Colon (tissue), 2 donors: ENCODE data around the gene GYS2.
"Not testable (repeated sequence)": the region's sequence is repeated elsewhere in the genome, so short reads cannot be mapped to it uniquely, and the experiment has no call there.

Experiments used
- FAIRE-seq: peaks from 2 replicates; lab custom pipeline; 2012; peaks lifted over from hg19 to GRCh38; lab: Jason Lieb, UNC
- donor health status: control.
- donor health status: control.

Gene GYS2

GRCh38 chr12:21600196-21600595 is 4.5 kb downstream of the GYS2 start:
- no peak for FAIRE-seq

DNA sequence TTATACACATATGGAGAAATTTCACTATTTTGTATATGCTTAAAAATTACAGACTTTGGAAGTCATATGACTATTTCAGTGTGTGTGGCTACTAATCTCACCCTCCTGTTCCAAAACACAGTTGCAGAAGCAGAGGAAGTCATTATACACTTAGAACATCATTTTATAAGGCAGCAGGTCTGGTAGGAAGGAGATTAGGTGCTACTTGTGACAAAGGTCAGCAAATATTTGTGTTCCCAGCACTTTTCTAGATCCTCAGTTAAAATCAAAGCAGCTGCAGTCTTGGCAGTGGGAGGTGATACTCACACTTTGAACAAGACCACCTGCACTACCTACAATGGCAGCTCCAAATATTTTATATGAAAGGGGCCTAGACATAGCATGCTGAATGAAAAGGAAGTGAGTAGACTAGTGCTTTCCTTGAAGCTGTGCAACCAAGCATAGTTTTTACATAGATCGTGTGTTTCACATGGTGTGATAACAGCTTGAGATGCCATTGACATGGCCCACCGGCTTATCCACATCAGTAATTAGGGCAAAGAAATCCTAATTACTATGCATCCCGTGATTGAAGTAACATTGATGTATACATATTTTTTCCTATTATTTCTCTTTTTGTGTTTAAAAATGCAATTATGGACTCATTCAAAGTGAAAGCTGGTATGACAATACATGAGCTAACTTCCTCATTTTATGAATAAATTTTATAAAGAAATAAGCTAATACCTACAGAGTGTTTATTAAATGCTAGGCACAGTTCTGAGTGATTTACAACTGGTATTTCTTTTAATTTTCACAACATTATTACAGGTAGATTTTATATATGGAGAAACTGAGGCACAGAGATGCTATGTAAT is 5.3 kb downstream of the GYS2 start:
- FAIRE-seq, result no peak

GRCh38 chr12:21598651-21599050 is 6.0 kb downstream of the GYS2 start:
- no peak for FAIRE-seq

- not testable (repeated sequence) for FAIRE-seq
Measured at GRCh38 chr12:21595356-21595755, 9.3 kb downstream of the GYS2 start.

DNA sequence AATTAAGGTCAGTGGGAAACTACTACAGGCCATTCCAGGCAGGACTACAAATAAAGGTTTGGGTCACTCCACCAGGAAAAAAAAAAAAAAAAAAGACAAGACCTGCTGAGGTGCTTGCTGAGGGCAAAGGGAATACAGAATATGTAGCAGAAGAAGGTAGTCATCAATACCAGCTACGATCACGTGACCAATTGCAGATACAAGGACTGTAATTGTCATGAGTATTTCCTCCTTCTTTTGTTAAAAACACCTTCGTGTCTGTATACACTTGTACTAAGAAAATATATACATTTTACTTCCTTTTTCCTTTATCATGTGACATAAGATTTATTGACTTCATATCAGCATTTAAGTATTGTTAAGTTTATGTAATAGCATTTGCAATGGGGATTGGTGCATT is 19.2 kb downstream of the GYS2 start:
- no peak for FAIRE-seq

DNA sequence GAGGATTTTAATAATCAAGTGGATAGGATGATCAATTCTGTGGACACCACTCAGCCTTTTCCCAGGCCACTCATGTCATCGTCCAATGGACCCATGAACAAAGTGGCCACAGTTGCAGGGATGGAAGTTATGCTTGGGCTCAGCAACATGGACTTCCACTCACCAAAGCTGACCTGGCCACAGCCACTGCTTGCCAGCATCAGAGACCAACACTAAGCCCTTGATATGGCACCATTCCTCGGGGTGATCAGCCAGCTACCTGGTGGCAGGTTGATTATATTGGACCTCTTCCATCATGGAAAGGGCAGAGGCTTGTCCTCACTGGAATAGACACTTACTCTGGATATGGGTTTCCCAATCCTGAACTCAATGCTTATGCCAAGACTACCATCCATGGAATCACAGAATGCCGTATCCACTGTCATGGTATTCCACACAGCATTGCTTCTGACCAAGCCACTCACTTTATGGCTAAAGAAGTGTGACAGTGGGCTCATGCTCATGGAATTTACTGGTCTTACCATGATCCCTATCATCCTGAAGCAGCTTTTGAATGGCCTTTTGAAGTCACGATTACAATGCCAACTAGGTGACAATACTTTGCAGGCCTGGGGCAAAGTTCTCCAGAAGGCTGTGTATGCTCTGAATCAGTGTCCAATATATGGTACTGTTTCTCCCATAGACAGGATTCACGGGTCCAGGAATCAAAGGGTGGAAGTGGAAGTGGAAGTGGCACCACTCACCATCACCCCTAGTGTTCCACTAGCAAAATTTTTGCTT is 20.1 kb downstream of the GYS2 start:
- not testable (repeated sequence) for FAIRE-seq

GRCh38 chr12:21583587-21583986 is 21.1 kb downstream of the GYS2 start:
- no peak for FAIRE-seq

GRCh38 chr12:21580748-21581516 is 23.7 kb downstream of the GYS2 start:
- FAIRE-seq, result no peak

- FAIRE-seq, result no peak
Measured at GRCh38 chr12:21577516-21577915, 27.1 kb downstream of the GYS2 start.

DNA sequence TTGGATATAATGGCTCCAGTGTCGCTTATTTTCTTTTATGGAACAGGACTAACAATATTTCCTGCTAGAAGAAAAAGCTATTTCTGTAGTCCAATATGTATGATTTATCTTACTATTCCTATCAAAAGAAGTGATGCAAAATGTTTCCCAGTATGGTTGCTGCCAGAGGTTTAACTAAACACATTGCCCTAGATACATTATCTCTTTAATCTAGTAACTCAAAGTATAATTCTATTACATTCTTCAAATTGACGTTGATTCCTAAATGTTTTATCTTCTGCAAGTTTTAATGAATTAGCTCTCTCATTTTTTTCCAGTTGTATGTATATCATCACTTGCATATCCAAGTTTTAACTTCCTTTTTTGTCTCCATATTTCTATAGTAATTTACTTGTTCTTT is 28.2 kb downstream of the GYS2 start:
- no peak for FAIRE-seq

- FAIRE-seq, result no peak
Measured at GRCh38 chr12:21573733-21574358, 30.8 kb downstream of the GYS2 start.

DNA sequence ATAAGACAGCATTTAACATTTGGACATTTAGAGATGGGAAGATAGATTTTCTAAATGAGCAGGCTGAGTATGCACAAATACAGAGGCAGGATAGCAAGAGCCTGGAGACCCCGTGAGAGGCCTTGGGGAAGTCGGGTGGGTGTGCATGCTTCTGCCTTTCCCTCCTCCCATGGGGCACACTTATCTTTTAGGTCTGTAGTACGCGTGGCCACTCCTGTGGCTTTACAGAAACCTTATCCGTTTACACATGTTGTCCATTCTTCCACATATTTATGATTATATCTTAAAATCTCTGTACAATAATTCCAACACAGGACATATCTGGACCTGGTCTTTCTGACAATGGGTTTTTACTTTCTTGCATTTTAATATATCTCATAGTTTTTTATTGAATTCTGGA is 33.6 kb downstream of the GYS2 start:
- FAIRE-seq, result no peak

GRCh38 chr12:21568115-21568514 is 36.5 kb downstream of the GYS2 start:
- FAIRE-seq, result no peak

GRCh38 chr12:21566907-21567394 is 37.7 kb downstream of the GYS2 start:
- no peak for FAIRE-seq

DNA sequence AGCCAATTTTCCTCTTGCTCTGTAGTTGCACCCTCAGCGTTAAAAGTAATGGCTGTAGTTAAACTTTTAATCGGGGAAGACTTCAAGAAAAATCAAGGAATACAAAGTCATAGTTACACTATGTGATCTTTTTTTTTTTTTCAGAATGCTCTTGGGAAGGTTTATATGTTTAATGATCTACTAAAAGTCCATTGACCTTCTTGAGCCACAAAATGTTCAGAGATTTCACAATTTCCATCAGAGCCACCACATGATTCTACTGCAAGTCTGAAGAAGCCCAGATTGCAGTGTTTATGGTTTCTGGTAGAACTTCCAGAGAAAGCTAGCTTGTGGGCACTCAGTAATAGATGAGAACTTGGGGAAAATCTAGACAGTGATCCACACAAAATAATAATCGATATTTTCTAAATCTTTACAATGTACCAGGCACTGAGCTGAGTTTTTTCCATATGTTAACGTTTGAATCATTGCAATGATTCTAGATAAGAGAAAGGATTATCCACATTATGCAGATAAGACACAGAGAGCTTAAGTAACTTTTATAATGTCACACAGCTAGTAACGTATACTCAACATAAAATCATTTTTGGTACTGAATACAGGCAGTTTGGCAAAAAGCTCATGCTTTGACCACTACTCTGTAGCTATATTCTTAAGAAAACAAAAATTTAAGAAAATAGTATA is 38.3 kb downstream of the GYS2 start:
- FAIRE-seq, result no peak

GRCh38 chr12:21562859-21563258 is 41.8 kb downstream of the GYS2 start:
- no peak for FAIRE-seq

DNA sequence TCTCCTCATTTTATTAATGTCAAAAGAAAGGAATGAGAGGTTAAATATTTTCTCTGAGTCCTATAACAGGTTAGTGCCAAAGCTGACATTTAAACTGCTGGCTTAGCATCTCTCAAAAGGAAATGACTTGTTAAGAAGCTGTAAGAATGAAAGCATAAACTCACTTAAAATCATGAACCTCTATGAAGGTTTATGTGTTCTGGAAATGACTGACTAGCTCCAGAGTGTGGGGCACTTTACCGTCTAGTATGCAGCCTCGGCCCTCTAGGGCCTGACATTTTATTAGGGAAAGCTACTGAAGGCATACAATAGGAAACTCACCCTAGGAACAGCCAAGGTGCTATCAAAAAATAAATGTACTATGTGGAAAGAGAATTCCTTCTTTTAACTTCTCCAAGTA is 43.5 kb downstream of the GYS2 start:
- no peak for FAIRE-seq

DNA sequence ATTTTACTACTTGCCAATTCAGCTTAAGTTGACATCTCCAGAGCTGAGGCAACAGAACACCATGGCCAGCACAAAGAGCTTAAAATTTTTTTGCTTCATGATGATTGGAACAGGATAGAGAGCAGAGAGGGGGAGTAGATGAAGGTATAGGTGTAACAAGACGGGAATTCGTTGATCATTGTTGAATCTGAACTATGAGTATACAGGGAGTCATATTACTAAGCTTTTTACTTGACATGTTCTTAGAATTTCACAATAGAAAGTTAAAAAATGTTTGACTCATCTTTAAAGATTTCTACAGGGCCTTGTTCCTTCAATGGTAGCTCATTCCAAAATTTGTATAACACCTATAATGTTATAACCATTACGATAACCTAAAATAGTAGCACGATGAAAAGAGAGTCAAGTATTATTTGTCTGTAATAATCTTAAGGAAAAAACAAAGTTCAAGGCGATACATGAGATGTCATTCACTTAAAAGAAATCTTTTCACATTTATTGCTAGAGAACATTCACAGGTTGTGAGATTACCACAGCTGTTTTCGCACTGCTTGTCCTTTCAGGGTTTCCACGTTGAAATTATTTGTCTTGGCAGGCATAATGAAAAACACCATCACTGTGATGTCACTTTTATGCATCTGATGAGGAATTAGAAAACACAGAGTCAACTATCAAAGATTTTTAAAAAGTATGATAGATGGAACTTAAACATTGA is 44.6 kb downstream of the GYS2 start:
- FAIRE-seq, result no peak

- no peak for FAIRE-seq
Measured at GRCh38 chr12:21558100-21558679, 46.5 kb downstream of the GYS2 start.

DNA sequence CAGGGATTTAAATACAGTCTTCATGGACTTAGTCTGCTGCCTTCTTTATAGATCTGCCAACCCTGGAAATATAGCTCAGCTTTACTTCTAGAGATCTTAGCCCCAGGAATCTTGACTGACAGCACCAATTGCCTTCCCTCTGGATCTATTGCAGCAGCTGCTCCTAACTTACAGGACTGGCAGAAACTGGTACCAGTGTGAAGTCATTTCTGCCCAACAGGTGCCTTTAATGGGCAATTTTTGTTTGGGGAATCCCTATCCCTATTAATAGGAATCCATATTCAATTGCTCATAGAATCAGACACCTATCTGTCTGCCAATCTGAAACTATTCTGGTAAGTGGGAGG is 51.3 kb downstream of the GYS2 start:
- FAIRE-seq, result no peak
